ENCODE measurements around the gene CYTH3.

DNA sequence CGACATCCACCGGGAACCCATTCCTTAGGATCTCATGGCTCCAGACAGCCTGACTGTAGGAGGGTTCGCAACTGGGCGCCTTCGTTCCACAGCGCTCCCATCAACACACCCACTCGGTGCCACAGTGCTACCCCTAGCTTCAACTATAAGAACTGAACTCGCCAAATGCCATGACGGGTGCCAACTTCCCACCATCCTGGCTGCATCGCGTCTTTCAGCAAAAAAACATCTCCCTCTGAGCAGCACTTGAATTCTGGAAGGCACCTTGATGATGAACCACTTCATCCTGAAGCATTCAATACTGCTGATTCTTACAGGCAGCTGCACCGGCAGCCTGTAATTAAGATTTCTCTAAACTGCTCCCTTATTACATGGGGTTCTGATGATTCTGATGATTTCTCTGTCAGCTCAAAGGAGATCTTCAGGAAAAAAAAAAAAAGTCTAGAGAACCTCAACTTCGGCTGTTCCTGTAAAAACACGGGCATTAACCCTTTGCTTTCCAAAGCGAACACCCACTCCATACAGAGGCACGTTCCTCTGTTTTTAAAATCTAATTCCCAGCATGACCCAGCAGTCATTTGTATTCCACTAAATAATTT, 1.3 kb downstream of the CYTH3 start:
- TF ChIP-seq, protein P1, sequence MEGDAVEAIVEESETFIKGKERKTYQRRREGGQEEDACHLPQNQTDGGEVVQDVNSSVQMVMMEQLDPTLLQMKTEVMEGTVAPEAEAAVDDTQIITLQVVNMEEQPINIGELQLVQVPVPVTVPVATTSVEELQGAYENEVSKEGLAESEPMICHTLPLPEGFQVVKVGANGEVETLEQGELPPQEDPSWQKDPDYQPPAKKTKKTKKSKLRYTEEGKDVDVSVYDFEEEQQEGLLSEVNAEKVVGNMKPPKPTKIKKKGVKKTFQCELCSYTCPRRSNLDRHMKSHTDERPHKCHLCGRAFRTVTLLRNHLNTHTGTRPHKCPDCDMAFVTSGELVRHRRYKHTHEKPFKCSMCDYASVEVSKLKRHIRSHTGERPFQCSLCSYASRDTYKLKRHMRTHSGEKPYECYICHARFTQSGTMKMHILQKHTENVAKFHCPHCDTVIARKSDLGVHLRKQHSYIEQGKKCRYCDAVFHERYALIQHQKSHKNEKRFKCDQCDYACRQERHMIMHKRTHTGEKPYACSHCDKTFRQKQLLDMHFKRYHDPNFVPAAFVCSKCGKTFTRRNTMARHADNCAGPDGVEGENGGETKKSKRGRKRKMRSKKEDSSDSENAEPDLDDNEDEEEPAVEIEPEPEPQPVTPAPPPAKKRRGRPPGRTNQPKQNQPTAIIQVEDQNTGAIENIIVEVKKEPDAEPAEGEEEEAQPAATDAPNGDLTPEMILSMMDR (IDR thresholded peaks at IDR 0.05), result peak in 2 of 4 experiments; percentile 28 to 37
- TF ChIP-seq POLR2A (IDR thresholded peaks at IDR 0.05), result no peak
- TF ChIP-seq POLR2AphosphoS5 (IDR thresholded peaks at IDR 0.05), result peak; percentile 4

All from prostate gland (tissue), 2 donors.